Measurements from ENCODE around the gene IPPK.

Gene IPPK

DNA sequence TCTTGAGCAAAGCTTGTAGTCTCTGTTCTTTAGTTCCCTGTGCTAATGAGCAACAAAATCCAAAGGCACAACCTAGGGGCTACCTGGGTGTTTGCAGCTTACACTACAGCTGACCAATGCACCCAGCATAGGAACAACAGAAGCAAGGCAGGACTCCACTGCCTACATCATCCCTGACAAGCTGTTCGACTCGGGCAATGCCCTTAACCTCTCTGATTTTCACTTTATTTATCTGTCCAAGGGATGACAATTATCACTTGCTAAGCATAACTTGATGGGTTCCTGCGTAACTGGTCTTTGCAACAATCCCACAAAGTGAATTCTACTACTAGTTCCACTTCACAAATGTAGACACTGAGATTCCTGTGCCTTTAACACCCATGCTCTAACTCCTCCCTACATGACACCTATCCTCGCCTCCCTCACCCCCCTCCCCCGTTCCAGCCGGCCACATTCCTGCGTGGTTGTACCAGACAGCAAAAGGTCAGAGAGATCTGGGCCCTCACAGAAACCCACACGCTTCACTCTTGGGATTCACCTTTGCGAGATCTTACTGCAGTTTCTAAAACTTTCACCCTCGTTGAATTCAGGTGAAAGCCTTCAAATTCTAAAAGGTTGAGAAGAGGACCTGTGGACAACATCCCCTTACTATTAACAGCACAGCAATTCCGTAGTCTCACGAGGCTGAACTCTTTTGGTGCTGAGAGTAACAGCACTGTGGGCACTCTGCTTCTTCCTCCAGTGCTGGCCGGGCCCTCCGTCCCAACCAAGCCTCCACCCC is 995 bp downstream of the IPPK start:
- FAIRE-seq (no peak), DNase-seq (ENCODE audit: insufficient read length, low spot score) (no peak)
- TF ChIP-seq, protein P1, sequence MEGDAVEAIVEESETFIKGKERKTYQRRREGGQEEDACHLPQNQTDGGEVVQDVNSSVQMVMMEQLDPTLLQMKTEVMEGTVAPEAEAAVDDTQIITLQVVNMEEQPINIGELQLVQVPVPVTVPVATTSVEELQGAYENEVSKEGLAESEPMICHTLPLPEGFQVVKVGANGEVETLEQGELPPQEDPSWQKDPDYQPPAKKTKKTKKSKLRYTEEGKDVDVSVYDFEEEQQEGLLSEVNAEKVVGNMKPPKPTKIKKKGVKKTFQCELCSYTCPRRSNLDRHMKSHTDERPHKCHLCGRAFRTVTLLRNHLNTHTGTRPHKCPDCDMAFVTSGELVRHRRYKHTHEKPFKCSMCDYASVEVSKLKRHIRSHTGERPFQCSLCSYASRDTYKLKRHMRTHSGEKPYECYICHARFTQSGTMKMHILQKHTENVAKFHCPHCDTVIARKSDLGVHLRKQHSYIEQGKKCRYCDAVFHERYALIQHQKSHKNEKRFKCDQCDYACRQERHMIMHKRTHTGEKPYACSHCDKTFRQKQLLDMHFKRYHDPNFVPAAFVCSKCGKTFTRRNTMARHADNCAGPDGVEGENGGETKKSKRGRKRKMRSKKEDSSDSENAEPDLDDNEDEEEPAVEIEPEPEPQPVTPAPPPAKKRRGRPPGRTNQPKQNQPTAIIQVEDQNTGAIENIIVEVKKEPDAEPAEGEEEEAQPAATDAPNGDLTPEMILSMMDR (IDR thresholded peaks at IDR 0.05; ENCODE audit: insufficient read depth, missing control alignments): no peak

DNA sequence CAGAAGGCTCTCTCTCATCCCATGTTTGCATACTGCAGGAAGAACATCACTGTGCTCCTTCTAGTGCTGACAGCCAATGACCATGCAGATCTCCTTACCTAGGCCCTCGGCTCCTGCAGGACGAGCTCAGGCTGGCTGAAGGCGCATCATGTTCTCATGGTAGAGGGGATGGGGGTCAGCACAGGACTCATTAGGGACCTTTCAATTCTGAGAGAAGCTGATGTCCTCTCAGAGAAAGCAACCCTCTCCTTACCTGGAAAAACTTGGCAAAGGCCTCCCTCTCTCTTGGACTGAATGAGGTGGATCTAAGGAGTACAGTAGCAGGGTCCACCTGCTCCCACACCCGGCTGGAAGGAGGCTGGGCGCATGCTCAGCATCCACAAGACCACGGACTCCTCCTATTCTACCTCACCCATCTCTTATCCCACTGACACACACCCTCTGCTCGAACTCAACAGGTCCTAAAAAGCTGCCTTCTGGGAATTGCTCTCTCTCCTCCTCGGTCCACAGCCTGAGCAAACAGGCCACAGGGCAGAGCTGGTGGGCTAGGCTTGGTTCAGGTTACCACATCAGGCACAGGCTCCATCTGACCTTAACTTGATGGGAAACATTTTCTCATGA is 2.9 kb downstream of the IPPK start:
- no peak for DNase-seq (ENCODE audit: insufficient read length, low spot score)
- no peak for FAIRE-seq
- TF ChIP-seq, protein P1 (IDR thresholded peaks at IDR 0.05; ENCODE audit: insufficient read depth, missing control alignments): no peak

DNA sequence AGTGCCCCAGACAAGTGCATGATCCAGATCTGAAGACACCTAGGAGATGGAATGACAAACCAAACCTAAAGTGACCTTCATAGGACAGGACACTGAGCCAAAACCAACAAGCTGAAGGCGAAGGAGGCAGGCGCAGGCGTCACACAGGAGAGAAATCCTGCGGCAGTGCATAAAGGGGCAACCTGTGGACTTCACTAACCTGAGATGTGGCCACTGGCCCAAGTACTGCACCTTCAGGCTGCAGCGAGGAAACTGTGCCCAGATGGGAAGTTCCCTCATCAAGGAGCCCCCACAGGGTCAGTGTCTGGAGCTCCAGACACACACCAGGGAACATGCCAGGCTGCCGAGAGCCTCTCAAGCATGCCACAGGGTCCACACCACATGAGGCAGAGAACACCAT is 3.7 kb downstream of the IPPK start:
- FAIRE-seq: no peak
- TF ChIP-seq, protein P1 (IDR thresholded peaks at IDR 0.05; ENCODE audit: insufficient read depth, missing control alignments): no peak

DNA sequence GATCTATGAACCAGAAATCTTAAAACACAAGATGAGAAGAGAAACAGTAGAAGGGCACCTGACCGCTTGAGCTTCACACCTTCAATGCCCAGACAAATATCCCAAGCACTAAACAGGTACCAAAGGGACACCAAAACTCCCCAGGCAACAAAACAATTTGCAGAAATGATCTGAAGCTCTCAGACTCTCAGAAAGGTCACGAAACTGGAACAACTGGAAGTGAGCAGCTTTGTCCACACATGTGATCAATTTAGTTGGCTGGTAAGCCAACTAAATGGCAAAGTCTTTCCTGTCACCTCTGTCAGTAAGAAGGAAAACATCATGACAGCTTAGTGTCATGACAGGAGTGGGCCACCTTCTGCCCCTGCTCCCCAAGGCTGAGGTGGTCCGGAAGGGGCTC is 4.1 kb downstream of the IPPK start:
- TF ChIP-seq, protein P1 (IDR thresholded peaks at IDR 0.05; ENCODE audit: insufficient read depth, missing control alignments): no peak
- FAIRE-seq: no peak
- DNase-seq (ENCODE audit: insufficient read length, low spot score): no peak

More for the DNA sequence above, 3.7 kb downstream of the IPPK start:
- DNase-seq (ENCODE audit: insufficient read length, low spot score): no peak

DNA sequence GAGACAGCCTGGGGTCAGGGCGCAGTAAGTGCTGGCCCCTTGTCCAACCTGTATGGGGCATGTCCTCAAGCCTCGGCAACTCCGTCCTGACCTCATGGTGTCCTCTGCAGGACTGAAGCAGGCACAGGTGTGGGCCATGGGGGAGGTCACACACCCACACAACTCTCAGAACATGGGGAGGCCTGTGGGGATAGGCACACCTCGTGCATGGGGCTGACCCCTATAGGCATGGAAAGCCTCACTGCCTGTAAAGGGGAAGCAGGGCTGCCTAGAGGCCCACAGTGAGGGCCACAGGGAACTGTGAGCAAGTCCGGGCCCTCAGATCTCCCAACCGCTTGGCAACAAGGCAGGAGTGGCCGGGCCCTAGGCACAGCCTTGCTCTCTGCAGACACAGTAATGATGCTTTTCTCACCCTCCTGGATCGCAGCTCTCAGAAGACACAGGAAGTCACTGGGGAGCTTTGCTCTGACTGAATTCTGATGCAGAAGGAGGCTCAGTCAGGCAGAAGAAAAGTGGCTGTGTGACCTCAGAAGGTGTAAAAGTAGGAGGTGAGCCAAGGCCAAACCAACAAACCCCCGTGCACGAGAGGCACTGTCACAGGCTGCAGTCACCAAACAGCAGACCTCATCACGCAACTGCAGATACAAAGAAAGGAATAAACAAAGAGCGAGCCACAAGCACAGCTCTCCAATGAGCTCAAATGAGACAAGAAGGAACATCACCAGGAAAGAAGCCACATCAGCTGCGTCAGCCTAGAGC is 5.4 kb downstream of the IPPK start:
- DNase-seq (ENCODE audit: insufficient read length, low spot score) (no peak), FAIRE-seq (no peak)

DNA sequence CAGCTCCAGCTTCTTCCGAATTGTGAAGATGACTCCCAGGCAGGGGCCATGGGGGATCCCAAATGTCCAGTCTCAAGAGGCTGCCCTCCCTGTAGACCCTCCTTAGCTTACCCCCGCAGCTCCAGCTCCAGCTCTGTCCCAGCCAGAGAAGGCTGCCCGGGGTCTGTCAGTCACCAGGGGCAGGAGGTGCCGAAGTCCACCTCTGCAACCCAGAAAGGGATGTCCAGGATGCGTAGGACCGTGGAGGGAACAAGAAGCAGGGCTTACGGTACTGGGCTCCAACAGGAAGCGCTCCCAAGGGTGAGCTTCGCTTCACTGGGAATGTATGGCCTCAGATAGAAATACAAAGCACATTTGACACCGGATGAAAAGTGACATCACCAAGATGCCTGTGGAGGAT is 6.0 kb downstream of the IPPK start:
- TF ChIP-seq, protein P1 (IDR thresholded peaks at IDR 0.05; ENCODE audit: insufficient read depth, missing control alignments): no peak
- DNase-seq (ENCODE audit: insufficient read length, low spot score) (no peak), FAIRE-seq (no peak)

More for the DNA sequence above, 5.4 kb downstream of the IPPK start:
- TF ChIP-seq, protein P1 (IDR thresholded peaks at IDR 0.05; ENCODE audit: insufficient read depth, missing control alignments): no peak
